HepG2 (cell line): ENCODE data around the gene RPS6KA2. TPM values are rescaled to one million over a fixed set of nuclear protein-coding genes. Genes with fewer than 3 reads are reported as not detected.
A peak's percentile ranks its signal among the peaks of the same experiment; 100 is the strongest.

Experiments used
- FOXK1 ChIP-seq: sonication (generic); formaldehyde crosslinking; IDR thresholded peaks from 2 replicates; pipeline ENCODE4 v1.4.0; 2020; ENCODE audit warnings: low read depth, missing genetic modification reagents, borderline replicate concordance
- HES4 ChIP-seq: sonication (generic); formaldehyde crosslinking; IDR thresholded peaks from 2 replicates; pipeline ENCODE4 v1.9.0; 2021; ENCODE audit warnings: mild to moderate bottlenecking, missing genetic modification reagents, borderline replicate concordance
- JUND ChIP-seq: sonication (generic); formaldehyde crosslinking; IDR thresholded peaks from 2 replicates; pipeline ENCODE4 v1.8.0; 2022; ENCODE audit warnings: mild to moderate bottlenecking, missing genetic modification reagents
- MTF2 ChIP-seq: sonication (generic); formaldehyde crosslinking; IDR thresholded peaks from 2 replicates; pipeline ENCODE4 v1.5.0; 2020; ENCODE audit warnings: missing genetic modification reagents, borderline replicate concordance
- MXD1 ChIP-seq: sonication (generic); formaldehyde crosslinking; IDR thresholded peaks from 2 replicates; pipeline ENCODE4 v1.4.0; 2020; ENCODE audit warnings: mild to moderate bottlenecking, missing genetic modification reagents
- PBX2 ChIP-seq: IDR thresholded peaks from 2 replicates; pipeline ENCODE4 v1.6.1; 2016; ENCODE audit warnings: control low read depth
- PPARG ChIP-seq: conservative IDR thresholded peaks from 2 replicates; pipeline ENCODE4 v1.6.1; 2016; ENCODE audit warnings: missing biosample characterization, missing genetic modification reagents
- SALL1 ChIP-seq: sonication (generic); formaldehyde crosslinking; IDR thresholded peaks from 2 replicates; pipeline ENCODE4 v1.8.0; 2022; ENCODE audit warnings: mild to moderate bottlenecking, missing genetic modification reagents
- SRSF4 ChIP-seq: fragments of 200-400 bp; formaldehyde crosslinking; IDR thresholded peaks from one replicate; pipeline ENCODE4 v1.6.1; 2018; ENCODE audit warnings: mild to moderate bottlenecking, low read depth, low read length, moderate library complexity; ENCODE audit not compliant: poor library complexity, severe bottlenecking
- STAT6 ChIP-seq: sonication (generic); formaldehyde crosslinking; IDR thresholded peaks from 2 replicates; pipeline ENCODE4 v1.4.0; 2020; ENCODE audit warnings: missing genetic modification reagents, mild to moderate bottlenecking, borderline replicate concordance
- TMF1 ChIP-seq: sonication (generic); formaldehyde crosslinking; IDR thresholded peaks from 2 replicates; pipeline ENCODE4 v1.8.1; 2022; ENCODE audit warnings: low read depth, missing genetic modification reagents
- ZBTB7B ChIP-seq: sonication (generic); formaldehyde crosslinking; IDR thresholded peaks from 2 replicates; pipeline ENCODE4 v1.4.0; 2020; ENCODE audit warnings: missing genetic modification reagents
- ZFX ChIP-seq: sonication (generic); formaldehyde crosslinking; IDR thresholded peaks from 2 replicates; pipeline ENCODE4 v1.4.0; 2020; ENCODE audit warnings: mild to moderate bottlenecking, low read depth, missing genetic modification reagents, moderate library complexity
- ZKSCAN5 ChIP-seq: sonication (generic); formaldehyde crosslinking; IDR thresholded peaks from 2 replicates; pipeline ENCODE4 v1.5.1; 2020; ENCODE audit warnings: mild to moderate bottlenecking, missing genetic modification reagents
- ZNF232 ChIP-seq: sonication (generic); formaldehyde crosslinking; IDR thresholded peaks from 2 replicates; pipeline ENCODE4 v1.4.0; 2020; ENCODE audit warnings: missing genetic modification reagents, borderline replicate concordance
- ZNF33A ChIP-seq: sonication (generic); formaldehyde crosslinking; IDR thresholded peaks from 2 replicates; pipeline ENCODE4 v1.5.1; 2020; ENCODE audit warnings: missing genetic modification reagents, mild to moderate bottlenecking, moderate library complexity, borderline replicate concordance
- ZNF354B ChIP-seq: sonication (generic); formaldehyde crosslinking; IDR thresholded peaks from 2 replicates; pipeline ENCODE4 v1.8.0; 2022; ENCODE audit warnings: mild to moderate bottlenecking, missing genetic modification reagents
- ZNF414 ChIP-seq: sonication (generic); formaldehyde crosslinking; IDR thresholded peaks from 2 replicates; pipeline ENCODE4 v1.5.0; 2020; ENCODE audit warnings: missing genetic modification reagents
- ZNF713 ChIP-seq: sonication (generic); formaldehyde crosslinking; IDR thresholded peaks from 2 replicates; pipeline ENCODE4 v1.4.0; 2020; ENCODE audit warnings: mild to moderate bottlenecking, missing genetic modification reagents
- ZNF768 ChIP-seq: sonication (generic); formaldehyde crosslinking; IDR thresholded peaks from 2 replicates; pipeline ENCODE4 v1.4.0; 2020; ENCODE audit warnings: missing genetic modification reagents
- polyA plus RNA-seq, 8 experiments: library from polyadenylated mRNA; depleted of rRNA in 3 of 8; stranded (reverse) in 7 of 8; unstranded in 1 of 8; fragments of >200 nt; fragmentation: Illumina TruSeq in 4 of 8; extraction: Trizol in 4 of 8; gene quantifications; 2 replicates each; pipeline versions ENCODE4 v1.2.1 to v1.2.3, GENCODE V29; 2011 to 2016; ENCODE audit warnings: low read depth in 4 of 8, missing spikeins in 1 of 8, mixed read lengths in 1 of 8; ENCODE audit not compliant: insufficient read depth in 1 of 8
- total RNA-seq, 5 experiments: library from RNA; depleted of rRNA; stranded (reverse); fragments of >200 nt; fragmentation: Illumina TruSeq; extraction: Trizol; gene quantifications; 2 replicates each; pipeline ENCODE4 v1.2.3, GENCODE V29; 2016; ENCODE audit warnings: low read depth in 1 of 5

RPS6KA2 gene
- total and polyA plus RNA-seq, 2 of the 13 experiments (the other 11 are each of a cell fraction or from before 2014, with no cell fraction given): 0.22 to 0.38 TPM

- TF ChIP-seq PBX2 (CRISPR knock-in tag) (no peak), JUND (no peak), MTF2 (CRISPR knock-in tag) (peak; percentile 67; the same call in 1 of the 2 replicates), ZKSCAN5 (CRISPR knock-in tag) (no peak), PPARG (peak; percentile 68; the same call in 1 of the 2 replicates), STAT6 (no peak), ZNF768 (CRISPR knock-in tag) (peak; percentile 85), TMF1 (CRISPR knock-in tag) (no peak), ZNF354B (0 out of 2 replicates have a peak, but pooled peaks have one; percentile 58), FOXK1 (CRISPR knock-in tag) (peak; percentile 80; the same call in 1 of the 2 replicates), ZFX (peak; percentile 55), SRSF4 (no peak), ZNF33A (CRISPR knock-in tag) (no peak; the same call in 1 of the 2 replicates), ZNF232 (peak; percentile 58; the same call in 1 of the 2 replicates), ZBTB7B (CRISPR knock-in tag) (peak; percentile 81; the same call in 1 of the 2 replicates), MXD1 (CRISPR knock-in tag) (0 out of 2 replicates have a peak, but pooled peaks have one; percentile 26), ZNF713 (no peak), HES4 (CRISPR knock-in tag) (peak; percentile 86; the same call in 1 of the 2 replicates), SALL1 (CRISPR knock-in tag) (peak; percentile 90), ZNF414 (peak; percentile 85; the same call in 1 of the 2 replicates)
These were observed 245.1 kb downstream of the RPS6KA2 start (continued) for GRCh38 chr6:166381733-166382499.
